Endothelial cell of umbilical vein (primary cell): ENCODE results near the gene UNKL. TPM values are rescaled to one million over a fixed set of nuclear protein-coding genes. Genes with fewer than 3 reads are reported as not detected.

Source experiments
- BruUV-seq: library from RNA; stranded (reverse); fragments of 400-500 nt; replicated peaks from 2 replicates; lab custom pipeline; 2021; lab: Mats Ljungman, UMichigan
- CTCF ChIA-PET: fragments of 300-600, 350-600 bp; sonication (Branson Sonifier 250); formaldehyde crosslinking; loops from one replicate; lab custom pipeline; 2021; ENCODE audit warnings: antibody characterized with exemption, inconsistent platforms; lab: Charles Lee
- POLR2A ChIA-PET: fragments of 300-600, 350-600 bp; sonication (Branson Sonifier 250); formaldehyde crosslinking; loops from one replicate; lab custom pipeline; 2021; ENCODE audit warnings: antibody characterized with exemption, inconsistent platforms; lab: Charles Lee
- DNase-seq: peaks from one replicate; pipeline ENCODE4 v3.0.0-alpha.2; 2011; ENCODE audit warnings: low read depth, low spot score
- FAIRE-seq: peaks from 2 replicates; lab custom pipeline; 2011; peaks lifted over from hg19 to GRCh38; lab: Jason Lieb, UNC
- H2AFZ ChIP-seq: 2 replicates; pipeline ENCODE4 v1.6.0; 2012; ENCODE audit warnings: low read depth, low read length, control low read depth, inconsistent platforms
- H3K27ac ChIP-seq: 2 replicates; pipeline ENCODE4 v1.5.1; 2011; ENCODE audit warnings: low read depth, mild to moderate bottlenecking, control low read depth, low read length, moderate library complexity; ENCODE audit not compliant: insufficient read depth
- H3K27me3 ChIP-seq, 2 experiments: 2 replicates each; pipeline versions ENCODE4 v1.6.0 to v1.6.1; 2011; ENCODE audit warnings: low read length in 2 of 2, mixed read lengths in 1 of 2; ENCODE audit not compliant: control insufficient read depth in 2 of 2, insufficient read depth in 2 of 2
- H3K36me3 ChIP-seq, 2 experiments: 2 replicates in 1 of 2; 3 replicates in 1 of 2; pipeline ENCODE4 v1.5.1; 2011; ENCODE audit warnings: low read length in 2 of 2, mild to moderate bottlenecking in 1 of 2, moderate library complexity in 1 of 2; ENCODE audit not compliant: control insufficient read depth in 2 of 2, insufficient read depth in 2 of 2; ENCODE audit errors: extremely low read depth in 1 of 2
- H3K4me1 ChIP-seq: 3 replicates; pipeline ENCODE4 v1.5.1; 2011; ENCODE audit warnings: mild to moderate bottlenecking, low read length; ENCODE audit not compliant: control insufficient read depth, insufficient read depth; ENCODE audit errors: extremely low read depth
- H3K4me2 ChIP-seq: 2 replicates; pipeline ENCODE4 v1.6.1; 2011; ENCODE audit warnings: low read length, control low read depth, mixed read lengths; ENCODE audit not compliant: insufficient read depth
- H3K4me3 ChIP-seq, 3 experiments: fragments of 200-600 bp in 1 of 3; sonication (generic), shearing (Covaris generic) in 1 of 3; replicated peaks in 1 of 3; 2 replicates each; pipeline ENCODE4 v1.5.1; 2011 to 2016; ENCODE audit warnings: control low read depth in 3 of 3, low read length in 3 of 3, mild to moderate bottlenecking in 2 of 3, inconsistent platforms in 1 of 3, low read depth in 1 of 3, moderate library complexity in 1 of 3; ENCODE audit not compliant: insufficient read depth in 1 of 3
- H3K79me2 ChIP-seq: 2 replicates; pipeline ENCODE4 v1.6.0; 2012; ENCODE audit warnings: low read length, inconsistent platforms; ENCODE audit not compliant: control insufficient read depth, insufficient read depth
- H3K9ac ChIP-seq: replicated peaks from 2 replicates; pipeline ENCODE3; 2011; ENCODE audit warnings: low read length, control low read depth; ENCODE audit not compliant: insufficient read depth; ENCODE audit errors: extremely low read depth
- H3K9me1 ChIP-seq: replicated peaks from 3 replicates; pipeline ENCODE4 v1.6.0; 2011; ENCODE audit warnings: mild to moderate bottlenecking, low read length; ENCODE audit not compliant: control insufficient read depth, insufficient read depth; ENCODE audit errors: extremely low read depth
- H3K9me3 ChIP-seq: replicated peaks from 2 replicates; pipeline ENCODE4 v1.5.1; 2012; ENCODE audit warnings: low read length, inconsistent platforms; ENCODE audit not compliant: control insufficient read depth, insufficient read depth
- H4K20me1 ChIP-seq: replicated peaks from 2 replicates; pipeline ENCODE3; 2011; ENCODE audit warnings: mild to moderate bottlenecking, low read length; ENCODE audit not compliant: control insufficient read depth, insufficient read depth; ENCODE audit errors: extremely low read depth
- CTCF ChIP-seq, 2 donors: IDR thresholded peaks; 1 replicate in 1 of 2; 2 replicates in 1 of 2; pipeline ENCODE4 v1.5.1; 2011; ENCODE audit warnings: low read length in 2 of 2, mild to moderate bottlenecking in 2 of 2, moderate library complexity in 2 of 2, control low read depth in 1 of 2, inconsistent platforms in 1 of 2, low read depth in 1 of 2; ENCODE audit not compliant: insufficient read depth in 1 of 2; ENCODE audit errors: extremely low read depth in 1 of 2
- EZH2 ChIP-seq: IDR thresholded peaks from 2 replicates; pipeline ENCODE4 v1.6.1; 2012; ENCODE audit warnings: borderline replicate concordance, low read depth, mild to moderate bottlenecking, moderate library complexity, low read length, inconsistent platforms; ENCODE audit not compliant: severe bottlenecking
- FOS ChIP-seq: IDR thresholded peaks from 2 replicates; pipeline ENCODE4 v1.6.1; 2011; ENCODE audit warnings: mild to moderate bottlenecking, low read length, moderate library complexity, borderline replicate concordance; ENCODE audit not compliant: insufficient read depth
- GATA2 ChIP-seq: IDR thresholded peaks from 2 replicates; pipeline ENCODE4 v1.7.0; 2011; ENCODE audit warnings: low read depth, mild to moderate bottlenecking, moderate library complexity, mixed read lengths, low read length; ENCODE audit not compliant: insufficient read length, insufficient read depth
- MYC ChIP-seq: IDR thresholded peaks from one replicate; pipeline ENCODE4 v1.6.1; 2011; ENCODE audit warnings: mild to moderate bottlenecking, low read depth, low read length
- POLR2A ChIP-seq: IDR thresholded peaks from 2 replicates; pipeline ENCODE4 v1.6.1; 2012; ENCODE audit warnings: low read depth, mild to moderate bottlenecking, control low read depth, low read length
- POLR2AphosphoS5 ChIP-seq: IDR thresholded peaks from 2 replicates; pipeline ENCODE4 v1.6.1; 2012; ENCODE audit warnings: low read depth, mild to moderate bottlenecking, control low read depth, low read length, moderate library complexity; ENCODE audit not compliant: insufficient read depth
- dilution Hi-C: fragments of 300-500 bp; cut with MboI; formaldehyde crosslinking; loops from one replicate; pipeline ENCODE4 v1.15.0; 2019; ENCODE audit warnings: low sequenced_read_pairs; ENCODE audit not compliant: extremely low pct_ligation_motif_present
- intact Hi-C: fragments of 100-400 bp; cut with micrococcal nuclease; formaldehyde crosslinking; loops from one replicate; pipeline ENCODE4 v1.10.0; 2022
- polyA plus RNA-seq, 4 experiments: library from polyadenylated mRNA; depleted of rRNA in 3 of 4; stranded (reverse) in 3 of 4; unstranded in 1 of 4; fragments of >200 nt; gene quantifications; 2 replicates each; pipeline versions ENCODE4 v1.2.1 to v1.2.3, GENCODE V29; 2011 to 2012; ENCODE audit warnings: missing spikeins in 1 of 4
- total RNA-seq: library from RNA; stranded (reverse); gene quantifications from 2 replicates; pipeline ENCODE4 v1.2.3, GENCODE V29; 2021
- TF ChIP-seq, protein P1 (sequence below): IDR thresholded peaks from 2 replicates; pipeline ENCODE4 v1.6.1; 2011; ENCODE audit not compliant: insufficient read depth, insufficient read length

UNKL gene
- total and polyA plus RNA-seq, 2 donors (not counting 3 experiments of a cell fraction or from before 2014, with no cell fraction given): 17.1 to 32.8 TPM

DNA sequence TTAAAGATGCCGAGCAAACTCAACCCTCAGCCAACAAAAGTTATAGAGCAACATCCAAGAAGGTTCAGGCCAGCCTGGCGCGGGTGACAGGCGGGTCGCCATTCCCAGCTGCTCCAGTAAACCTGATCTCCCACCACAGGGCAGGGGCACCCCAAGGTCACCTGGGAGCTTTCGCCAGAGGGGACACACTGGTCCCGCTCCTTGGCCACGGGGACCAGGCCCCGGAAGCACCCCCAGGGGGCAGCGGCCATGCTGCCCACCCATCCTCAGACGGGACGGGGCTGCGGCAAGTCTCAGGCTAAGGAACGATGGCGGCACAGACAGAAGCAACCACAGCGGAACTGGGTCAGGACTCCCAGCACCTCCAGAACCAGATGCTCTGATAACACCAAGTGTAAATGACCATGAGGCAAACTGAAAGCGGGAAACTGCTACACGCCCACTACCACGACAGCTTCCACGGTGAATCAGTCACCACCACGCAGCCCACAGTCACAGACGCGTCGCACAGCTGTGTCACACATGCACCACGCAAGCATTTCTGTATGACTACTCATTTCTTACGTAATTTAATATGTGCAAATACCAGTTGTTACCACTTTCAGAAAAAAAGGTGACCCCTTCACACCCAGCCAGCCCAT, 44.0 kb upstream of the UNKL start:
- no TSS peak for BruUV-seq
- FAIRE-seq: no peak
- Histone ChIP-seq H3K4me3 (no peak overlapping the region), H3K4me2 (no peak overlapping the region), H3K9me1 (no peaks in the 10 kb centered on the region), H3K36me3 (peaks cover 0 to 46% of the 10 kb centered on the region in 2 experiments), H3K4me1 (no peaks in the 10 kb centered on the region), H3K27ac (no peak overlapping the region), H3K27me3 (no peaks in the 10 kb centered on the region), H3K9me3 (no peaks in the 10 kb centered on the region), H2AFZ (no peak overlapping the region), H3K79me2 (no peaks in the 10 kb centered on the region), H4K20me1 (no peaks in the 10 kb centered on the region), H3K9ac (no peak overlapping the region)
- POLR2A ChIA-PET: no interaction called here
- CTCF ChIA-PET: no interaction called here
- intact Hi-C loops: no loop called here
- no peak for DNase-seq
- no peak for TF ChIP-seq POLR2AphosphoS5
- no peak for TF ChIP-seq FOS
- TF ChIP-seq CTCF (IDR thresholded peaks at IDR 0.05; ENCODE audit: extremely low read depth in 1 of 2, insufficient read depth in 1 of 2, low read depth in 1 of 2, low read length in 2 of 2): no peak
- TF ChIP-seq POLR2A: no peak
- no peak for TF ChIP-seq MYC
- TF ChIP-seq EZH2: no peak
- no peak for TF ChIP-seq GATA2
- TF ChIP-seq, protein P1, sequence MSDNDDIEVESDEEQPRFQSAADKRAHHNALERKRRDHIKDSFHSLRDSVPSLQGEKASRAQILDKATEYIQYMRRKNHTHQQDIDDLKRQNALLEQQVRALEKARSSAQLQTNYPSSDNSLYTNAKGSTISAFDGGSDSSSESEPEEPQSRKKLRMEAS: no peak
- dilution Hi-C loops: no loop called here
